ENCODE data around the gene RBM4. TPM values are rescaled to one million over a fixed set of nuclear protein-coding genes. Genes with fewer than 3 reads are reported as not detected.

RBM4 gene
- total and polyA plus RNA-seq, 9 of the 15 experiments (the other 6 are each of a cell fraction or from before 2014, with no cell fraction given): 81.6 to 233 (median 122) TPM

- TF ChIP-seq RERE (CRISPR knock-in tag; IDR thresholded peaks at IDR 0.05; ENCODE audit: borderline replicate concordance) (no peak), HDAC2 (IDR thresholded peaks at IDR 0.05) (no peak), MTA2 (IDR thresholded peaks at IDR 0.05; ENCODE audit: low read depth) (peak; percentile 61), HMG20B (CRISPR knock-in tag; IDR thresholded peaks at IDR 0.05) (no peak), TRIM24 (IDR thresholded peaks at IDR 0.05) (peak in 1 of 2 experiments; percentile 45; a peak in 1 of 4 replicates), ZNF384 (IDR thresholded peaks at IDR 0.05; ENCODE audit: low read depth, low read length) (peak; percentile 75), SMARCA4 (IDR thresholded peaks at IDR 0.05) (peak; percentile 56), ZNF764 (CRISPR knock-in tag; IDR thresholded peaks at IDR 0.05; ENCODE audit: low read depth) (no peak), KLF13 (tag; IDR thresholded peaks at IDR 0.05; ENCODE audit: borderline replicate concordance, low read depth) (no peak), DPF2 (IDR thresholded peaks at IDR 0.05) (0 out of 2 replicates have a peak, but pooled peaks have one; percentile 45), GATAD2A (IDR thresholded peaks at IDR 0.05) (no peak), ARID1B (IDR thresholded peaks at IDR 0.05) (peak; percentile 86), HMG20A (CRISPR knock-in tag; conservative IDR thresholded peaks at IDR 0.05) (no peak), ZHX1 (conservative IDR thresholded peaks at IDR 0.05; ENCODE audit: low read length) (no peak), EP300 (IDR thresholded peaks at IDR 0.05; ENCODE audit: low read length) (0 out of 2 replicates have a peak, but pooled peaks have one; percentile 12), RFX7 (CRISPR knock-in tag; IDR thresholded peaks at IDR 0.05) (no peak), ZNF512 (tag; IDR thresholded peaks at IDR 0.05) (no peak), PHTF2 (CRISPR knock-in tag; IDR thresholded peaks at IDR 0.05) (no peak), CHCHD3 (CRISPR knock-in tag; IDR thresholded peaks at IDR 0.05) (no peak), ZNF280A (IDR thresholded peaks at IDR 0.05; ENCODE audit: low read depth, partially characterized antibody) (no peak)
These were observed 34.3 kb upstream of the RBM4 start (continued) for GRCh38 chr11:66604155-66604554.
